ENCODE data around the gene PHACTR3.

Gene PHACTR3

DNA sequence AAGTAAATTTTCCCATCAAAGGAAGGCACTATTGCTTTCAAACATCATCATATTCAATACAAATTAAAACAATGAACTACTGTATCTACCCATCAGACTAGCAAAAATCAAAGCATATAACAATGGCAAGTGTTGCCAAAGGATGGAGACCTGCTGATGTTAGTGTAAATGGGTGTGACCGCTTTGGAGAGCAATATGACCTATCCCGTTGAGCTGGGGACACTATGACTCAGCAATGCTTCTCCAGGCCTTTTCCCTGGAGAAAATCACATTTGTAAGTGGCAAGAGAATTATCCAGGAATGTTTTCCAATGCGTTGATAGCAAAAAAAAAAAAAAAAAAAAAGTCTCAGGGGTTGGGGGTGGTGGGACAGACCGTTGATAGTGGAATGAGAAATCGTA is 46.1 kb downstream of the PHACTR3 start:
- no peak for DNase-seq

DNA sequence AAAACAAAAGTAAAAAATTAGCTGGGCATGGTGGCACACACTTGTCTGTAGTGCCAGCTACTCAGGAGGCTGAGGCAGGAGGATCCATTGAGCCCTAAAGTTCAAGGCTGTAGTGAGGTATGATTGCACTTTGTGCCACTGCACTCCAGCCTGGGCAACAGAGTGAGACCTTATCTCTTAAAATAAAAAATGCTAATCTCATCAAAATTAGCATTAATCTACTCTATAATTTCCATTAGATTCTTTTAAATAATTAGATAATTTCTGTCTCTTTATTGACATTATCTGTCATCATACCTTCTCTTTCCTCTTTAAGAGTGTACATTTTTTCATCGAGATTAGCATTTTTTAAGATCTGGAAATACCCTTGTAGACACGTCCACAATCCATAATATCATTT is 48.0 kb downstream of the PHACTR3 start:
- DNase-seq = no peak

- no peak for DNase-seq
Observed at GRCh38 chr20:59656417-59656816, 52.1 kb downstream of the PHACTR3 start.

DNA sequence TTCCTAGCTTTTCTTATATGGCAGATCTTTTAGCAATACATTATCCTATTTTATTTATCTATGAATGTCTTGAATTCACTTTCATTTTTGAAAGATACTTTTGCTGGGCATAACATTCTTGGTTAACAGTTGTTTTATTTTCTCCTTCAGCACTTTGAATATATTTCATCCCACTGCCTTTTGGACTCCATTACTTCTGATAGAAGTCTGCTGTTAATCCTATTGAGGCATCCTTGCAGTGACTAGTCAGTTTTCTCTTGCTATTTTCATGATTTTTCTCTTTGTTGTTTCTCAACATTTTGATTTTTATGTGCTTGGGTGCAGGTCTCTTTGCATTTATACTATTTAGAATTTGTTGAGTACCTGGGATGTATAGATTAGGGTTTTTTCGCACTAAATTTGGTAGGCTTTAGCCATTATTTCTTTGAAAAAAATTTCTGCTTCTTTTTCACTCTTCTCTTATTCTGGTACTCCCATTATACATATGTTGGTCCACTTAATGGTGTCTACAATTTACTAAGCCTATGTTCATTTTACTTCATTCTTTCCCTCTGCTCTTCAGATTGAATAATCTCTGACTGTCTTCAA is 53.2 kb downstream of the PHACTR3 start:
- DNase-seq = no peak

- no peak for DNase-seq
Observed at GRCh38 chr20:59660471-59660870, 56.1 kb downstream of the PHACTR3 start.

DNA sequence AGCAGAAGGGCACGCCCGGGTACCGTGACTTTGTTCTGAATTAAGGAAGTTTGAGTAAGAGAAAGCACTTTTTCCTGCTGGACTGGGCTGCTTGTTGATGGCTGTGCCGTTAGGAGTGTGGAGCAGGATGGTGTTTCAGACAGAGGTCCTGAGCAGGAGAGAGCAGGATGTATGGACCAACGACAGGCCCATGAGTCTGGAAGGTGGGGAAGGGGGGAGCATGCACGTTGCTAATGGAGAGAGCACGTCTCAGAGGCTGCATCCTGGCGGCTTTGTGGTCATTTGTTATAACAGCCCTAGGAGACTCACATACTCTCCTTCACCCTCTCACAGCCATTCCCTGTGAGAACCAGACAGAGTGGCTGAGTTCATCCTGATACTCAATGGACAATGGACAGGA is 56.8 kb downstream of the PHACTR3 start:
- DNase-seq = no peak

DNA sequence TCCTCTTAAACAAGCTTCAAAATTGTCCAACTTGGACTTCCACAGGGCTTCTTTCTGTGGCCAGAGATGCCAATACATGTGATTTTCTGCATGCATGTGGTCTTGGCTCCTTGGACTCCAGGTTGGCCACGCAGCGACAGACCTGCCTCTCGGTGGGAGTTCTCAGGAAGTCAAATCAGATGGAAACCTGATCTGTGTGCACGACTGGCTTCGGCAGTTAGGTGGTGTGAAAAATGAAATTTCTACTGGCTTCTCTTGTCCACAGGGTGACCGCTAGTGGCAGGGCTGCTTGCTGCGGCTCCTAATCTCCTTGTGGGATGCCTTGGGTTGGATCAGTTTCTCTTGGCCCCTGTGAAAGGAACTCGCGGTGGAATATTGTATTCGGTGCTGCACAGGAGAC is 57.3 kb downstream of the PHACTR3 start:
- no peak for DNase-seq

DNA sequence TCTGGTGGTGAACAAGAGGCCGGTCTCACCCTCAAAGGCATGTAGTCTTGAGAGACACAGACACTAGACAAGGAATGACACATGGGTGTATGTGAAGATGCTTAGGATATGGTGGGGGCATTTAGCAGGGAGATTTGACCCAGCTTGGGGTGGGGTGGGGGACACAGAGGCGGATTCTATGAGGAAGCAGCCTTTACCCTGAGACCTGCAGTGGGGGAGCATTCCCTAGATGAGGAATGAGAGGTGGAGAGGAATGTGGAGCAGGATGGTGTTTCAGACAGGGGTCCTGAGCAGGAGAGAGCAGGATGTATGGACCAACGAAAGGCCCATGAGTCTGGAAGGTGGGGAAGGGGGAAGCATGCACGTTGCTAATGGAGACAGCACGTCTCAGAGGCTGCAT is 57.8 kb downstream of the PHACTR3 start:
- DNase-seq = no peak

DNA sequence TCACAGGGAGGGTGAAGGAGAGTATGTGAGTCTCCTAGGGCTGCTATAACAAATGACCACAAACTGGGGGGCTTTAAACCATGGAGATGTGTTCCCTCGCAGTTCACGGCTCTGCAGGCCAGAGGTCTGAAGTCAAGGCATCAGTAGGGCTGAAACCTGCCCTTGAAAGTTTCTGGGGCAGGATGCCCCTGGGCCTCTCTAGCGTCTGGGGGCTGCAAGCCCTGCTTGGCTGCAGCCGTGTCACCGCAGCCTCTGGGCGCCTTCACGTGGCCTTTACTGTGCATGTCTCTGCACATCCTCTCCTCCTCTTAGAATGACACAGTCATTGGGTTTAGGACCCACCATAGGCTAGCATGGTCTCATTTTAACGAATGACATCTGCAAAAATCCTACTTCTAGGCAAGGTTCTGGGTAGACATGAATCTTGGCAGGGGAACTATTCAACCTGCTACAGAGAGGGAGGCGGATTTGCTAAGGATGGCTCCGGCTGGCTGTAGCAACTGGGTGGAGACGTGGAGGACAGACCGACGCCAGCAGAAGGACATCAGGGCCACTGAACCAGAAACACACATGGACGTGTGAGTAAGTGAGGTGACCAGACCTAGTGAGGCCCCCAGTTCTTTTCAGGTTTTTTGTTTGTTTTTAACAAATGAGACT is 58.6 kb downstream of the PHACTR3 start:
- DNase-seq = no peak

- no peak for DNase-seq
Observed at GRCh38 chr20:59663513-59664060, 59.2 kb downstream of the PHACTR3 start.

DNA sequence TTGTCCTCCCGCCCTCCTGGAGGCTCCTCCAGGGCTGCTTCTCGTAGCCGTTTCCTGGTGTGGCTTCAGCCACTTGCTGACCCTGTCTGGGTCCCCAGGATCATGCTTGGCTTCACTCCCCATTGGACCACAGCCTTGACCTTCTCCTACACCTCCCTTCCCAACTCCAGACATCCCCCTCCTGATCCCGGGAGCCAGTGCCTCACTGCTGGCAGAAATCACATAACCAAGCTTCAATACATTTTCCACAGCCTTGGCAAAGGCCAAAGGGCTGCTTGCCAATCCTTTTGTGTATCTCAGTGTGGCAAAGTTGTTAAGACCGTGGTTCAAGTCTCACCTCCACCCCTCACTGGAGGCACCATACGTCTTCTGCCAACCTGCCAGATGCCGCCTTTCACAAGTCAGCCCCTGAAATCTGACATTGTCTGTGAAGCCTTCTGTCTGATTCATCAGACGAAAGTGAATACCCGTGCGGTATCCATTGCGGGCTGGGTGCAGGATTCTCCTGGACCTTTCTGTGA is 60.1 kb downstream of the PHACTR3 start:
- DNase-seq = no peak

DNA sequence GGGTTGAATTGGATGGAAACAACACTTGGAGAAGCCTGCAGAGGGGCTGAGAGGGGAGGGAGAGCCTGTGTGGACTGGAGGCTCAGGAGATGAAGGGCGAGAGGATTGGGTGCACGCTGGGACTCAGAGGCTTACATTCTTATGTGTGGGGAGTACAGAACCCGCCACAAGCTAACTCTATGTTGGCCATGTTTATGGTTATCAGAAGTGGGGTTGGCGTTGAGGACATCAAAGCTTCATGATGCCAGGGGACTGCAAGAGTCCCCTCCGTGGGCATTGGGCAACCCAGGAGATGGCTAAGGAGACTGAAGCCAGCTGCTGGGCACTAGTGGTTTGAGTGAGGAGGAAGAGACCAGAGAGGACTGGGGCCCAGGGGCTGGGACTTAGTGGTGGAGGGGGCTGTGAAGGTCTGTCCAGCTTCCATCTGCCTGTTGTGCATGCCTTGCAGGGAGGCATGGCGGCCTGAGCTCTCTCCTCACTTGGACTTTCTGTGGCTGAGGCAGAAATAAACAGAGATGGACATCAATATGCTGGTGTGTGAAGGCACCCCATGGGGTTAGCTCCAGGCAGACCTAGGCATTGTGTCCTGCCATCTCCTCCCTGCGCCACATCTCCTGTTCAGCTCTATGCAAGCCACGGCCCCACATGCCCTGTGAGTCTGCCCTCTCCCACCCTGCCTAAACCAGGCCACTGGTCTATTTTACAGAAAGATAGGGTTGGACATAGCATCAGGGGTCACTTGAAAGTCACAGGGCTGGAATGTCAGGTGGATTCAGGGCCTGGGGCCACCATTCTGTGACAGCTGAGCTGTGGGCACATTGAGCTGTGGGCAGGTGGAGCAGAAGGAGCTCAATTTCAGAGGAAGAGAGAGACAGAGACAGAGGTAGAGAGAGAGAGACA is 61.6 kb downstream of the PHACTR3 start:
- no peak for DNase-seq

GRCh38 chr20:59666586-59666985 is 62.2 kb downstream of the PHACTR3 start:
- DNase-seq = no peak

- DNase-seq = no peak
Observed at GRCh38 chr20:59667131-59667530, 62.8 kb downstream of the PHACTR3 start.

DNA sequence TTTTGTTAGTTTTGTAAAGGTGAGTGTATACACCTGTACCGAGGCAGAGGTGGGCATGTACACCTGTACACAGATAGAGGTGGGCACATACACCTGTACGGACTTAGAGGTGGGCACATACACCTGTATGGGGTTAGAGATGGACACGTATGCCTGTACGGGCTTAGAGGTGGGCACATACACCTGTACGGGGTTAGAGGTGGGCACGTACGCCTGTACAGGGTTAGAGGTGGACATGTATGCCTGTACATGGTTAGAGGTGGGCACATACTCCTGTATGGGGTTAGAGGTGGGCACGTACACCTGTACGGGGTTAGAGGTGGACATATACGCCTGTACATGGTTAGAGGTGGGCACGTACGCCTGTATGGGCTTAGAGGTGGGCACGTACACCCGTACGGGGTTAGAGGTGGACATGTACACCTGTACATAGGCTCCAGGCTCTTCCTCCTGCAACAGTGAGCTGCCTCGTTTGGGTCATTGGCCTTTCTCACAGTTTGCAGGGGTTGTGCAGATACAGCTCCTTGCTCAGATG is 63.7 kb downstream of the PHACTR3 start:
- DNase-seq = no peak

GRCh38 chr20:59668926-59669850 is 64.8 kb downstream of the PHACTR3 start:
- no peak for DNase-seq

- no peak for DNase-seq
Observed at GRCh38 chr20:59670786-59671492, 66.6 kb downstream of the PHACTR3 start.

DNA sequence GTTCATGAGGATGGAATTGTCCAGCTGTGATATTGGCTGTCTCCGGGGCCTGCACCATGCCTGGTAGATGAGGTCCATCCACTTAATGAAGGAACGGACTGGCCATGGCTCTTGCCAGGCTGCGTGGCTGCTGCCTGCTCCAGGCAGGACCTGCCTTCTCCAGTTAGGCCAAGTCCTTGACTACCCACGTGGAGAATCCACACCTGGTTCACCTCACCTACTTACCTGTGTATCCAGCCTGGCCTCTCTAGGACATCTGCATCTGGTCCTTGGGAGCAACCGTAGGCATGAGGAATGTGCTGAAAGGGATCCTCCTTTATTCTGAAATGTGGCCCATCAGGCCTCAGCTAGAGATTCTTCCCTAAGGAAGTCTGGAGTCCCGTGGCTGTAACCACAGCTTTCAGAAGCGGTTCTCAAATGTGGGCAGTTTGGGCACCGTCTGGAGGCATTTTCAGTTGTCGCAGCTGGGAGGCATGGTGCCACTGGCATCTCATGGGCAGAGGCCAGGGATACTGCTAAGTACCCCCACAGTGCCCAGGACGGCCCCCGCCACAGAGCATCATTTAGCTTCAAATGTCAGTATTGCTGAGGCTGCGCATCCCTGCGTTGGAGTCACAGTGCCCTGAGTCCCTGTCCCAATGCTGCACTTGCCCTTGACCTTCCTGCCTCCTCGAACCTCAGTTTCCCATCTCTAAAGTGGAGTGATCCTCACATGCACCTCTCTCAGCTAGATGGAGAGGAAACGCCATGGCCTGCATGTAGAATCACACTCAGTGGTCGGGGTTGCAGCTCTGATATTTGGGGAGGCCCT is 67.5 kb downstream of the PHACTR3 start:
- DNase-seq = no peak

DNA sequence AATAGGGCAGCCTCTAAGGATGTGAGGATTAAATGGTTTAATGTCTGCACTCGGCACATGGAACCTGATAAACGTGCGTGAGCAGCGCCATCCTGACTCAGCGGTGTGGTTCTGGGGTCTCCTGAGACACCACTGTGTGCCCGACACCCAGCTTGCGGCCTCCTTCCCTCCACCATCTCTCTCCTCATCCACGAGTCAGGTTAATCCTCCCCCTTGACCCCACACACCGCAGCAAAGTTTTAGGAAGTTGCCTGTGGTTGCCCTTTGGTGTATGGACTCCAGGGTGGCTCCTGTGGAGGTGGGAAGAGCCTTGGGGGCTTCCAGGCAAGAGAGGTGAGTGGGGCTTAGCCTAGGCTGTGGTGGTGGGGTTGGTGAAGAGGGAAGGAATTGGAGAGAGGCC is 68.2 kb downstream of the PHACTR3 start:
- no peak for DNase-seq

GRCh38 chr20:59673288-59673997 is 69.1 kb downstream of the PHACTR3 start:
- DNase-seq = no peak

Data from OCI-M1 (cell line).